Vagina (tissue), 2 donors: ENCODE data around the gene EXOC5.

ENCODE experiments used
- POLR2AphosphoS5 ChIP-seq, 2 donors: sonication (generic); formaldehyde crosslinking; IDR thresholded peaks; one replicate each; pipeline ENCODE4 v1.9.0; 2017; ENCODE audit warnings: antibody characterized with exemption in 2 of 2, mild to moderate bottlenecking in 2 of 2, low read depth in 1 of 2; ENCODE audit not compliant: insufficient read depth in 1 of 2
- TF ChIP-seq, protein P1 (sequence below), 3 experiments: fragments of 450-650 bp in 2 of 3; fragments of 200-600 bp in 1 of 3; sonication (generic) in 1 of 3; IDR thresholded peaks; one replicate each; pipeline ENCODE4 v1.5.1; 2017 to 2019; ENCODE audit warnings: antibody characterized with exemption in 3 of 3, mild to moderate bottlenecking in 2 of 3, moderate library complexity in 2 of 3

DNA sequence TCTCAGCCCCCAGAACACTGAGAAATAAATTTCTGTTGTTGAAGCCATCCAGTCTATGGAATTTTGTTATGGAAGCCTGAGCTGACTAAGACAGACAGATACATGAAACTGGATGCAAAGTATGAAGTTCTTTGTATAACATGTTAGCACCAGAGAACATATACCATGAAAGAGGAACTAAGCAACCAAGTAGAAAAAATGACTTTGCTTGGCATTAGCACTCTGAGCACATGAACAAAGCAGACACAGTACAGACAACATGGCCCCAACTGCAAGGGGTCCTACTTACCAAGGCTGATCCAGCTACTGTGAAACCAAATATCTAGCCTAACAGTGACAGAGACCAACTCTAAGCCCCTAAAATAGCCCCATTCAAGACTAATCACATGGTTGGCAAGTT lies 13.8 kb downstream of the EXOC5 start:
- TF ChIP-seq, protein P1, sequence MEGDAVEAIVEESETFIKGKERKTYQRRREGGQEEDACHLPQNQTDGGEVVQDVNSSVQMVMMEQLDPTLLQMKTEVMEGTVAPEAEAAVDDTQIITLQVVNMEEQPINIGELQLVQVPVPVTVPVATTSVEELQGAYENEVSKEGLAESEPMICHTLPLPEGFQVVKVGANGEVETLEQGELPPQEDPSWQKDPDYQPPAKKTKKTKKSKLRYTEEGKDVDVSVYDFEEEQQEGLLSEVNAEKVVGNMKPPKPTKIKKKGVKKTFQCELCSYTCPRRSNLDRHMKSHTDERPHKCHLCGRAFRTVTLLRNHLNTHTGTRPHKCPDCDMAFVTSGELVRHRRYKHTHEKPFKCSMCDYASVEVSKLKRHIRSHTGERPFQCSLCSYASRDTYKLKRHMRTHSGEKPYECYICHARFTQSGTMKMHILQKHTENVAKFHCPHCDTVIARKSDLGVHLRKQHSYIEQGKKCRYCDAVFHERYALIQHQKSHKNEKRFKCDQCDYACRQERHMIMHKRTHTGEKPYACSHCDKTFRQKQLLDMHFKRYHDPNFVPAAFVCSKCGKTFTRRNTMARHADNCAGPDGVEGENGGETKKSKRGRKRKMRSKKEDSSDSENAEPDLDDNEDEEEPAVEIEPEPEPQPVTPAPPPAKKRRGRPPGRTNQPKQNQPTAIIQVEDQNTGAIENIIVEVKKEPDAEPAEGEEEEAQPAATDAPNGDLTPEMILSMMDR (IDR thresholded peaks at IDR 0.05), result no peak
- no peak for TF ChIP-seq POLR2AphosphoS5 (IDR thresholded peaks at IDR 0.05; ENCODE audit: insufficient read depth in 1 of 2, low read depth in 1 of 2)
